MM.1S (cell line): ENCODE data around the gene ADGRF1.

Experiments used
- DNase-seq: peaks from one replicate; pipeline ENCODE4 v3.0.0-alpha.2; 2015
- H2AFZ ChIP-seq: fragments of 300-600 bp; sonication (generic); 2 replicates; pipeline ENCODE4 v1.6.0; 2016; ENCODE audit warnings: antibody characterized with exemption, low read length
- H3F3A ChIP-seq: fragments of 300-600 bp; sonication (generic); 2 replicates; pipeline ENCODE4 v1.6.1; 2016; ENCODE audit warnings: mild to moderate bottlenecking, antibody characterized with exemption, low read length, moderate library complexity, mixed read lengths; ENCODE audit not compliant: insufficient read depth
- H3K27ac ChIP-seq: fragments of 300-600 bp; sonication (generic); 2 replicates; pipeline ENCODE4 v1.5.1; 2016; ENCODE audit warnings: mild to moderate bottlenecking, low read length
- H3K27me3 ChIP-seq: fragments of 300-600 bp; sonication (generic); replicated peaks from 2 replicates; pipeline ENCODE4 v1.6.0; 2016; ENCODE audit warnings: low read length; ENCODE audit not compliant: insufficient read depth
- H3K36me3 ChIP-seq: fragments of 300-600 bp; sonication (generic); replicated peaks from 2 replicates; pipeline ENCODE4 v1.6.1; 2016; ENCODE audit warnings: mild to moderate bottlenecking, low read length, mixed read lengths; ENCODE audit not compliant: insufficient read depth
- H3K4me1 ChIP-seq: fragments of 300-600 bp; sonication (generic); 2 replicates; pipeline ENCODE4 v1.6.1; 2016; ENCODE audit warnings: low read length, mixed read lengths
- H3K4me2 ChIP-seq: fragments of 300-600 bp; sonication (generic); 2 replicates; pipeline ENCODE4 v1.6.0; 2016; ENCODE audit warnings: low read depth, low read length
- H3K4me3 ChIP-seq: fragments of 300-600 bp; sonication (generic); 2 replicates; pipeline ENCODE4 v1.5.1; 2016; ENCODE audit warnings: low read length, mixed read lengths
- H3K79me2 ChIP-seq: fragments of 300-600 bp; sonication (generic); 2 replicates; pipeline ENCODE4 v1.6.1; 2016; ENCODE audit warnings: mixed run types, low read length, mixed read lengths
- H3K9ac ChIP-seq: fragments of 300-600 bp; sonication (generic); 2 replicates; pipeline ENCODE4 v1.6.1; 2016; ENCODE audit warnings: low read length, mixed read lengths
- H3K9me2 ChIP-seq: fragments of 300-600 bp; sonication (generic); replicated peaks from 2 replicates; pipeline ENCODE4 v1.6.1; 2016; ENCODE audit warnings: mild to moderate bottlenecking, low read length, mixed read lengths; ENCODE audit not compliant: insufficient read depth
- H3K9me3 ChIP-seq: fragments of 300-600 bp; sonication (generic); replicated peaks from 2 replicates; pipeline ENCODE4 v1.6.1; 2016; ENCODE audit warnings: mild to moderate bottlenecking, low read length, mixed read lengths; ENCODE audit not compliant: insufficient read depth
- H4K20me1 ChIP-seq: fragments of 300-600 bp; sonication (generic); 2 replicates; pipeline ENCODE4 v1.6.1; 2016; ENCODE audit warnings: mild to moderate bottlenecking, low read length, moderate library complexity, mixed read lengths; ENCODE audit not compliant: insufficient read depth
- EZH2 ChIP-seq: fragments of 300-600 bp; sonication (generic); optimal IDR thresholded peaks from 2 replicates; pipeline ENCODE3; 2017; ENCODE audit warnings: low read depth, mild to moderate bottlenecking, antibody characterized with exemption, low read length, mixed read lengths
- EZH2phosphoT487 ChIP-seq: fragments of 300-600 bp; sonication (generic); IDR thresholded peaks from 2 replicates; pipeline ENCODE4 v1.6.1; 2018; ENCODE audit warnings: antibody characterized with exemption, low read length
- TF ChIP-seq, protein P1 (sequence below): fragments of 300-600 bp; sonication (generic); IDR thresholded peaks from 2 replicates; pipeline ENCODE4 v1.5.1; 2016; ENCODE audit warnings: antibody characterized with exemption, low read length, mixed read lengths

Gene ADGRF1

DNA sequence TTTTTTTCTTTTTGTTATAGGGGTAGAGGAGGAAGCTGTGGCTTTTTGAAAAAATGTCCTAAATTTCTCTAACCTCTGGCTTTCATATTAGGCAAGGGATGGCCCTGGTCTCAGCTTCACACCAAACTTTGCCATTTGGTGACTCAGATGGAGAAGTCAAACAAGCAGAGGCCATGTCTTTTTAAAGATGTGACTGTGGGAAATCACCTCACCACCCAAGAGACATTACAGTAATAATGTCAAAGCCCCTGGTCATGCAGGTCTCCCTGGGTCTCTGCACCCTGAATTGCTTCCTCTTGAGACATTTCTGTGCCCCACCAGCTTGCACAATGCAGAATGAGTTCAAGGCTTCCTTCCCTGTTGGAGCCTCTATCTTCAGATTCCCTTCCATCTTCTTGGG lies 80.9 kb downstream of the ADGRF1 start:
- Histone ChIP-seq H4K20me1 (no peaks in the 10 kb centered on the region), H3K4me3 (no peak overlapping the region), H3K9me2 (no peaks in the 10 kb centered on the region), H3K27me3 (no peaks in the 10 kb centered on the region), H3K79me2 (no peaks in the 10 kb centered on the region), H3K27ac (no peak overlapping the region), H3K4me1 (no peaks in the 10 kb centered on the region), H3K9ac (no peak overlapping the region), H3K9me3 (no peaks in the 10 kb centered on the region), H2AFZ (no peak overlapping the region), H3K36me3 (no peaks in the 10 kb centered on the region), H3F3A (no peaks in the 10 kb centered on the region), H3K4me2 (no peak overlapping the region)
- no peak for DNase-seq
- TF ChIP-seq, protein P1, sequence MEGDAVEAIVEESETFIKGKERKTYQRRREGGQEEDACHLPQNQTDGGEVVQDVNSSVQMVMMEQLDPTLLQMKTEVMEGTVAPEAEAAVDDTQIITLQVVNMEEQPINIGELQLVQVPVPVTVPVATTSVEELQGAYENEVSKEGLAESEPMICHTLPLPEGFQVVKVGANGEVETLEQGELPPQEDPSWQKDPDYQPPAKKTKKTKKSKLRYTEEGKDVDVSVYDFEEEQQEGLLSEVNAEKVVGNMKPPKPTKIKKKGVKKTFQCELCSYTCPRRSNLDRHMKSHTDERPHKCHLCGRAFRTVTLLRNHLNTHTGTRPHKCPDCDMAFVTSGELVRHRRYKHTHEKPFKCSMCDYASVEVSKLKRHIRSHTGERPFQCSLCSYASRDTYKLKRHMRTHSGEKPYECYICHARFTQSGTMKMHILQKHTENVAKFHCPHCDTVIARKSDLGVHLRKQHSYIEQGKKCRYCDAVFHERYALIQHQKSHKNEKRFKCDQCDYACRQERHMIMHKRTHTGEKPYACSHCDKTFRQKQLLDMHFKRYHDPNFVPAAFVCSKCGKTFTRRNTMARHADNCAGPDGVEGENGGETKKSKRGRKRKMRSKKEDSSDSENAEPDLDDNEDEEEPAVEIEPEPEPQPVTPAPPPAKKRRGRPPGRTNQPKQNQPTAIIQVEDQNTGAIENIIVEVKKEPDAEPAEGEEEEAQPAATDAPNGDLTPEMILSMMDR, result no peak
- no peak for TF ChIP-seq EZH2
- no peak for TF ChIP-seq EZH2phosphoT487

DNA sequence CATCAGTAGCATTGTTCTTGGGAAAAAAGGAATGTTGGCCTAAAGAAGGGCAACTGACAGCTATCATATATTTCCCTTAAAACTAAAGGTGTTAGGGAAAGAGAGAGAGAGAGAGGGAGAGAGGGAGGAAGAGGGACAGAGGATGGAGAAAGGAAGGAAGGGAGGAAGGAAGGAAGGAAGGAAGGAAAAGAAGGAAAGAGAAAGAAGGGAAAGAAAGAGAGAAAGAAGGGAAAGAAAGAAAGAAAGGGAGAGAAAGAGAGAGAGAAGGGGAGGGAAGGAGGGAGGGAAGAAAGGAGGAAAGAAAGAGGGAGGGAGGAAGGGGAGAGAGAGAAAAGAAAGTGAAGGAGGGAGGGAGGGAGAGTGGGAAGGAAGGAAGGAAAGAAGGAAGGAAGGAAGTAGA lies 82.7 kb downstream of the ADGRF1 start:
- H3K36me3 ChIP-seq, result no peaks in the 10 kb centered on the region
- H4K20me1 ChIP-seq, result no peaks in the 10 kb centered on the region
- no peak overlapping the region for H3K9ac ChIP-seq
- no peak for DNase-seq
- H2AFZ ChIP-seq, result no peak overlapping the region
- H3F3A ChIP-seq, result no peaks in the 10 kb centered on the region
- H3K4me2 ChIP-seq, result no peak overlapping the region
- no peak overlapping the region for H3K27ac ChIP-seq
- no peaks in the 10 kb centered on the region for H3K9me3 ChIP-seq
- H3K4me1 ChIP-seq, result no peaks in the 10 kb centered on the region
- no peaks in the 10 kb centered on the region for H3K27me3 ChIP-seq
- H3K79me2 ChIP-seq, result no peaks in the 10 kb centered on the region
- no peaks in the 10 kb centered on the region for H3K9me2 ChIP-seq
- TF ChIP-seq EZH2 (no peak), EZH2phosphoT487 (no peak)
- TF ChIP-seq, protein P1, result no peak
- H3K4me3 ChIP-seq, result no peak overlapping the region

DNA sequence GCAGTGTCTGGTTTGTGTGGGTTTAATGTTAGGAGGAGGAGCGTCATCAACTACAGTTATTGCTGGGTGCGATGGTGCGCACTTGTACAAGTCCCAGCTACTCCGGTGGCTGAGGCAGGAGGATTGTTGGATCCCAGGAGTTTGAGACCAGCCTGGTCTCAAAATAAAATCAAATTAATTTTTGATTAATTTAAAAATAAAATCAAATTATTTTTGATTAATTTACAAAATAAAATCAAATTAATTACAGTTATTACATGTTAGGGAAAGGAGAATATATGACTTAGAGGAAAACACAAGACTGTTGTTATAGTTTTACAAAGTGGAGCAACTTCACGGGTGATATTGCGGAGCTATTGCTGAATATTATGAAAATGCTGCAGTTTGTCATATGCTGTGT lies 85.7 kb downstream of the ADGRF1 start:
- Histone ChIP-seq H3K27me3 (no peaks in the 10 kb centered on the region), H3F3A (no peaks in the 10 kb centered on the region), H3K4me3 (no peak overlapping the region), H3K27ac (no peak overlapping the region), H3K4me1 (no peaks in the 10 kb centered on the region), H3K36me3 (no peaks in the 10 kb centered on the region), H3K9me3 (no peaks in the 10 kb centered on the region), H2AFZ (no peak overlapping the region), H3K79me2 (no peaks in the 10 kb centered on the region), H3K9me2 (no peaks in the 10 kb centered on the region), H3K9ac (no peak overlapping the region), H4K20me1 (no peaks in the 10 kb centered on the region), H3K4me2 (no peak overlapping the region)
- TF ChIP-seq, protein P1, result no peak
- TF ChIP-seq EZH2, result no peak
- TF ChIP-seq EZH2phosphoT487, result no peak
- no peak for DNase-seq
